Measurements from ENCODE around the gene AMBRA1. TPM values are rescaled to one million over a fixed set of nuclear protein-coding genes. Genes with fewer than 3 reads are reported as not detected.
A peak's percentile ranks its signal among the peaks of the same experiment; 100 is the strongest.

AMBRA1 gene, protein sequence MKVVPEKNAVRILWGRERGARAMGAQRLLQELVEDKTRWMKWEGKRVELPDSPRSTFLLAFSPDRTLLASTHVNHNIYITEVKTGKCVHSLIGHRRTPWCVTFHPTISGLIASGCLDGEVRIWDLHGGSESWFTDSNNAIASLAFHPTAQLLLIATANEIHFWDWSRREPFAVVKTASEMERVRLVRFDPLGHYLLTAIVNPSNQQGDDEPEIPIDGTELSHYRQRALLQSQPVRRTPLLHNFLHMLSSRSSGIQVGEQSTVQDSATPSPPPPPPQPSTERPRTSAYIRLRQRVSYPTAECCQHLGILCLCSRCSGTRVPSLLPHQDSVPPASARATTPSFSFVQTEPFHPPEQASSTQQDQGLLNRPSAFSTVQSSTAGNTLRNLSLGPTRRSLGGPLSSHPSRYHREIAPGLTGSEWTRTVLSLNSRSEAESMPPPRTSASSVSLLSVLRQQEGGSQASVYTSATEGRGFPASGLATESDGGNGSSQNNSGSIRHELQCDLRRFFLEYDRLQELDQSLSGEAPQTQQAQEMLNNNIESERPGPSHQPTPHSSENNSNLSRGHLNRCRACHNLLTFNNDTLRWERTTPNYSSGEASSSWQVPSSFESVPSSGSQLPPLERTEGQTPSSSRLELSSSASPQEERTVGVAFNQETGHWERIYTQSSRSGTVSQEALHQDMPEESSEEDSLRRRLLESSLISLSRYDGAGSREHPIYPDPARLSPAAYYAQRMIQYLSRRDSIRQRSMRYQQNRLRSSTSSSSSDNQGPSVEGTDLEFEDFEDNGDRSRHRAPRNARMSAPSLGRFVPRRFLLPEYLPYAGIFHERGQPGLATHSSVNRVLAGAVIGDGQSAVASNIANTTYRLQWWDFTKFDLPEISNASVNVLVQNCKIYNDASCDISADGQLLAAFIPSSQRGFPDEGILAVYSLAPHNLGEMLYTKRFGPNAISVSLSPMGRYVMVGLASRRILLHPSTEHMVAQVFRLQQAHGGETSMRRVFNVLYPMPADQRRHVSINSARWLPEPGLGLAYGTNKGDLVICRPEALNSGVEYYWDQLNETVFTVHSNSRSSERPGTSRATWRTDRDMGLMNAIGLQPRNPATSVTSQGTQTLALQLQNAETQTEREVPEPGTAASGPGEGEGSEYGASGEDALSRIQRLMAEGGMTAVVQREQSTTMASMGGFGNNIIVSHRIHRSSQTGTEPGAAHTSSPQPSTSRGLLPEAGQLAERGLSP (N-terminal part only)
- total RNA-seq, result 21.9 and 23.7 TPM in 2 replicates

DNA sequence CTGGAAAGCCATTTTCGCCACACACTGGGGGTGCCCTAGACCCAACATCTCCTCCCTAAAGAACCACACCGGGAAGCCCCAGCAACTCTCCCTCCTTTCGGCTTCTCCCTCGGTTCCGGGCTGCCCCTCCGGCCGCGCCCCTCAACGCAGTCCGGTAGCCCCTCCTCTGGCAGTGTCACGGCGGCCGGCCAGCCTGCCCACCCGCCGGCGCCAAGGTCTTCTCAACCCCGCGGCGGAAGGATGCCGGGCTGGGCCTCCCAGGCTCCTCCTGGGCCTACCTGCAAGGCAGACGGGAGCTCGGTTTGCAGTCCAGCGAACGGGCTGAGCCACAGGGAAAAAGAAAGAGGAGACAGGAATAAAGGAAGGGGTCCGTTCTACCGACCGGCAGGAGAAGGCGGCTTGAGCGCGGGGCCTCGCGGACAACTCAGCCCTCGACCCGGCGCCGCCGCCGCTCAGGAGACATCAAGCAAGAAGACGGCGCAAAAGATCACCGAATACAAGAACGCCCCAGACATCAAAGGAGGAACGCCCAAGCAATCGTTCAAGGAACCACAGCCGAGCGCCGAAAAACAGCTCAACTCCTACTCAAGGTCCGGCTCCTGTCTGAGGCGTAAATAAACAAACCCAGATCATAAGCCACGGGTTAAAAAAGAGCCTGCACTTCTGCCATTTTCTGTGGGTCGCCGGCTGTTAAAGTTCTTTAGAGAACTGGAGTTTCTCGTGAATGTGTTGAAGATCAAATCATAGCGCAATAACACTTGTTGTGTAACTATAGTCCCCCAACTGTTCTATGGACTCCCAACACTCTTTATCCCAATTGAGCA lies at the start of gene AMBRA1:
Gene AMBRA1 (minus strand): TSS at position 474 of the 824 bp plus-strand sequence. CDS start 45,643 bp downstream, outside the sequence.
- peak within 1 kb of the TSS; percentile 97 for H3K4me3 ChIP-seq (ENCODE audit: low read depth, low read length)
- TF ChIP-seq, protein P1, sequence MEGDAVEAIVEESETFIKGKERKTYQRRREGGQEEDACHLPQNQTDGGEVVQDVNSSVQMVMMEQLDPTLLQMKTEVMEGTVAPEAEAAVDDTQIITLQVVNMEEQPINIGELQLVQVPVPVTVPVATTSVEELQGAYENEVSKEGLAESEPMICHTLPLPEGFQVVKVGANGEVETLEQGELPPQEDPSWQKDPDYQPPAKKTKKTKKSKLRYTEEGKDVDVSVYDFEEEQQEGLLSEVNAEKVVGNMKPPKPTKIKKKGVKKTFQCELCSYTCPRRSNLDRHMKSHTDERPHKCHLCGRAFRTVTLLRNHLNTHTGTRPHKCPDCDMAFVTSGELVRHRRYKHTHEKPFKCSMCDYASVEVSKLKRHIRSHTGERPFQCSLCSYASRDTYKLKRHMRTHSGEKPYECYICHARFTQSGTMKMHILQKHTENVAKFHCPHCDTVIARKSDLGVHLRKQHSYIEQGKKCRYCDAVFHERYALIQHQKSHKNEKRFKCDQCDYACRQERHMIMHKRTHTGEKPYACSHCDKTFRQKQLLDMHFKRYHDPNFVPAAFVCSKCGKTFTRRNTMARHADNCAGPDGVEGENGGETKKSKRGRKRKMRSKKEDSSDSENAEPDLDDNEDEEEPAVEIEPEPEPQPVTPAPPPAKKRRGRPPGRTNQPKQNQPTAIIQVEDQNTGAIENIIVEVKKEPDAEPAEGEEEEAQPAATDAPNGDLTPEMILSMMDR (IDR thresholded peaks at IDR 0.05; ENCODE audit: insufficient read depth, low read depth, low read length), result no peak
- peak; percentile 96 for DNase-seq (ENCODE audit: low read depth)

DNA sequence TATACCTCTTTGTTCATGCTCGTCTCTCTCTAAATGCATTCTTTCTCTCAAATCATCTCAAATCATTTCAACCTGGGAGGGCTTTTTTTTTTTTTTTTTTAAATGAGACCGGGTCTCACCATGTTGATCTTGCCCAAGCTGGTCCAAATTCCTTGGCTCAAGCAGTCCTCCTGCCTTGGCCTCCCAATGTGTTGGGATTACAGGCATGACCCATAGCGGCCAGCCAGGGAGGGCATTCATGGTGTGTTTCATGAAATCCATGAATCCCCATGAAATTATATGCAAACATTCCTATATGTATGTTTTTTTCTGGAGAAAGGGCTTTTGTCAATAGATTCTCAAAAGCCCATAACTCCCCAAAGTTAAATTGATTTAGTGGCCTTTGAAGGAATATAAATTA lies 49.7 kb upstream of the AMBRA1 start:
- H3K4me3 ChIP-seq (ENCODE audit: low read depth, low read length), result no peak overlapping the region
- TF ChIP-seq, protein P1 (IDR thresholded peaks at IDR 0.05; ENCODE audit: insufficient read depth, low read depth, low read length), result no peak

DNA sequence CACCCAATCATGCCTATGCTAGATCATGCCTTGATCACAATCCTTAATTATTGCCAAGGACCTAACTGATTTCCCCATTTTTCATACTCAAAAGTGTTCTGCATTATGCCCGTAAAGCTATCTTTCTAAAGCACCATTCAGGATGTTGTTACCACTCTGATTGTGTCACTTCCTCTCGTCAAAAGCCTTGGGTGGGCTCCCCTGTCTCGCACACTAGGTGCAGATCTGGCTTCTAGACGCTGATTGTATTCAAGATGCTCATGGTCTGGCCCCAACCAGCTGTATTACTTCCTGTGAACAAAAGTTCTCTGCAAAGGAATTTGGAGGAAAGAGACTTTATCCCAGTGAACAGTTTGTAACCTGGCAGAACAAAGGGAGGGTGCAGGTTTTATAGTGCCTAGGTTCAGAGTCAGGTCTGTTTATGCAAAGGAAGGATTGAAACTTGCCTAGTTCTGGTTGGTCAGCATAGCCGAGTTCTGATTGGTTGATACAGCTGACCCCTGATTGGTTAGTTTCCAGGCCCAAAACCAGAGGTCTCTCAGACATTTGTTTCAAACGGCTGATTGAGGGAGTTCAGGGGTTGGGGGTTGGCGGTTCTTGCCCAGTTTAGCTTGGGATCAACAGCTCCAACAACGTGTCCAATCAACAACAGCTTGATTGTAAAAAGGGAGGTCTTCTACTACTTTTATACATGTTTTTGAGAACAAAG lies 49.0 kb upstream of the AMBRA1 start:
- TF ChIP-seq, protein P1 (IDR thresholded peaks at IDR 0.05; ENCODE audit: insufficient read depth, low read depth, low read length), result no peak
- H3K4me3 ChIP-seq (ENCODE audit: low read depth, low read length), result no peak overlapping the region
- DNase-seq (ENCODE audit: low read depth), result no peak

More for the DNA sequence above, 49.7 kb upstream of the AMBRA1 start:
- no peak for DNase-seq (ENCODE audit: low read depth)

DNA sequence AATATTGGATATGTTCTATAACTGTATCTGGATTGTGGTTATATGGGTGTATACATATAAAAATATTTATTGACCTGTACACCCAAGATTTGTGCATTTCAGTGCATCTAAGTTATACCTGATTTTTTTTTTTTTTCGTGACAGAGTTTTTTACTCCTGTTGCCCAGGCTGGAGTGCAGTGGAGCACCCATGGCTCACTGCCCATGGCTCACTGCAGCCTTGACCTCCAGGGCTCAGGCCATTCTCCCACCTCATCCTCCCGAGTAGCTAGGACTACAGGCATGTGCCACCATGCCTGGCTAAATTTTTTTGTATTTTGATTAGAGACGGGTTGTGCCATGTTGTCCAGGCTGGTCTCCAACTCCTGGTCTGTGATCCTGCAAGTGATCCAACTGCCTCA lies 47.8 kb upstream of the AMBRA1 start:
- no peak for DNase-seq (ENCODE audit: low read depth)
- TF ChIP-seq, protein P1 (IDR thresholded peaks at IDR 0.05; ENCODE audit: insufficient read depth, low read depth, low read length), result no peak

DNA sequence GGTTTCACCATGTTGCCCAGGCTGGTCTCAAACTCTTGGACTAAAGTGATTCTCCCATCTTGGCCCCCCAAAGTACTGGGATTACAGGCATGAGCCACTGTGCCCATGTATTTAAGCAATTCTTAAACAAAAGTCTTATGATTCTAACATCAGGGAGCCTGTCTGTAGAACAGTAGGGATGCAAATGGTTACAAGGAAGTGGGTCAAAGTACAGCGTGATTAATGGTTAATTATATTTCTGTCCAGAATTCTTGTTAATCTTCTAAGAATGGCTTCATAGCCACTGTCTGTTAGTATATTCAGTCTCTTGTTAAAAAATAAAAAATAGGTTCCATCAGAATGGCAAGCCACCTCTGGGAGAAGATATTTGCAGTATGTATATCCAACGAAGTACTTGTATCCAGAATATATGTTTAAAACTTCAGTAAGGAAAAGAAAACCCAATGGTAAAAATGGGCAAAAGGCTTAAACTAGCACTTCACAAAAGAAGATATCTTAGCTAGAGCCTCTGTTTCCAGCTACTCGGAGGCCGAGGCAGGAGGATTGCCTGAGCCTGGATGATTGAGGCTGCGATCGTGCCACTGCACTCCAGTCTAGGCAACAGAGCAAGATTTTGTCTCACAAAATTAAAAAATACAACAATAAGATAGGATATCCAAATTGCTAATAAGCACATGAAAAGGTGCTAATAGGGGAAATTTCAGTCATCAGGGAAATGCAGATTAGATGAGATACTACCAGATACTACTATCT lies 46.4 kb upstream of the AMBRA1 start:
- H3K4me3 ChIP-seq (ENCODE audit: low read depth, low read length), result no peak overlapping the region
- TF ChIP-seq, protein P1 (IDR thresholded peaks at IDR 0.05; ENCODE audit: insufficient read depth, low read depth, low read length), result no peak
- DNase-seq (ENCODE audit: low read depth), result no peak

More for the DNA sequence above, 47.8 kb upstream of the AMBRA1 start:
- no peak overlapping the region for H3K4me3 ChIP-seq (ENCODE audit: low read depth, low read length)

Measured in fibroblast of villous mesenchyme (primary cell).